Measurements from ENCODE around the gene SFPQ. TPM values are rescaled to one million over a fixed set of nuclear protein-coding genes. Genes with fewer than 3 reads are reported as not detected.

Gene SFPQ
- total and polyA plus RNA-seq, 2 donors (not counting 1 experiment from before 2014, with no cell fraction given): 123 to 138 TPM

- Histone ChIP-seq H3K4me1 (ENCODE audit: control insufficient read depth, extremely low read depth, insufficient read depth, low read length) (no peaks in the 10 kb centered on the region), H3K4me2 (ENCODE audit: extremely low read depth, insufficient read depth, low read length) (no peak overlapping the region), H3K27ac (ENCODE audit: insufficient read depth, low read length) (no peak overlapping the region), H3K9ac (ENCODE audit: insufficient read depth, low read length) (no peak overlapping the region), H3K9me3 (ENCODE audit: control insufficient read depth, insufficient read depth, low read depth, low read length) (no peaks in the 10 kb centered on the region), H4K20me1 (ENCODE audit: control insufficient read depth, extremely low read depth, insufficient read depth, low read length) (no peaks in the 10 kb centered on the region), H3K79me2 (ENCODE audit: control insufficient read depth, insufficient read depth, low read length) (no peaks in the 10 kb centered on the region), H3K27me3 (ENCODE audit: control insufficient read depth, insufficient read depth, low read length) (no peaks in the 10 kb centered on the region), H2AFZ (ENCODE audit: low read length) (no peak overlapping the region), H3K36me3 (ENCODE audit: control insufficient read depth, insufficient read depth, low read length) (no peaks in the 10 kb centered on the region), H3K4me3 (replicated peaks in 1 of 4; ENCODE audit: control extremely low read depth in 1 of 4, insufficient read depth in 1 of 4, low read depth in 3 of 4, low read length in 4 of 4) (no peak overlapping the region)
- no peak for DNase-seq (ENCODE audit: low read depth in 2 of 2)
- TF ChIP-seq, protein P1, sequence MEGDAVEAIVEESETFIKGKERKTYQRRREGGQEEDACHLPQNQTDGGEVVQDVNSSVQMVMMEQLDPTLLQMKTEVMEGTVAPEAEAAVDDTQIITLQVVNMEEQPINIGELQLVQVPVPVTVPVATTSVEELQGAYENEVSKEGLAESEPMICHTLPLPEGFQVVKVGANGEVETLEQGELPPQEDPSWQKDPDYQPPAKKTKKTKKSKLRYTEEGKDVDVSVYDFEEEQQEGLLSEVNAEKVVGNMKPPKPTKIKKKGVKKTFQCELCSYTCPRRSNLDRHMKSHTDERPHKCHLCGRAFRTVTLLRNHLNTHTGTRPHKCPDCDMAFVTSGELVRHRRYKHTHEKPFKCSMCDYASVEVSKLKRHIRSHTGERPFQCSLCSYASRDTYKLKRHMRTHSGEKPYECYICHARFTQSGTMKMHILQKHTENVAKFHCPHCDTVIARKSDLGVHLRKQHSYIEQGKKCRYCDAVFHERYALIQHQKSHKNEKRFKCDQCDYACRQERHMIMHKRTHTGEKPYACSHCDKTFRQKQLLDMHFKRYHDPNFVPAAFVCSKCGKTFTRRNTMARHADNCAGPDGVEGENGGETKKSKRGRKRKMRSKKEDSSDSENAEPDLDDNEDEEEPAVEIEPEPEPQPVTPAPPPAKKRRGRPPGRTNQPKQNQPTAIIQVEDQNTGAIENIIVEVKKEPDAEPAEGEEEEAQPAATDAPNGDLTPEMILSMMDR (conservative IDR thresholded peaks at IDR 0.05 in 1 of 2, IDR thresholded peaks at IDR 0.05 in 1 of 2; ENCODE audit: low read depth in 1 of 2, low read length in 2 of 2): no peak
- no peak for TF ChIP-seq EZH2 (IDR thresholded peaks at IDR 0.05; ENCODE audit: low read length, missing control alignments)
Measured at GRCh38 chr1:35229587-35230360, 36.8 kb upstream of the SFPQ start.

DNA sequence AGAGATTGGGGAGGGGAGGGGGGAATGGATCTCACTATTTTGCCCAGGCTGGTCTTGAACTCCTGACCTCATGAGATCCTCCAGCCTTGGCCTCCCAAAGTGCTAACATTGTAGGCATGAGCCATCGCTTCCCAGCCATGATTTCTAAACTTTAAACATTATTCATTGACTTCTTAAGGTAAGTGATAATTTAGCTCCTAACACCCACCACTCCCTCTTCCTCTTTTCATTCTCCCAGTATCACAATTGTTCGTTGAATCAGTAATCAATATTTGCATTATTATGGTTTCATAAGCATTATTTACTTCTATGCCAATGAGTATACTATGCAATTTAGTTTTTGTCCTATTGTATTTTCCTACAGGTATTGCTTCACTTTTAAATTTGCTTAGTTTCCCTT, 33.6 kb upstream of the SFPQ start:
- H3K4me3 ChIP-seq (replicated peaks in 1 of 4; ENCODE audit: control extremely low read depth in 1 of 4, insufficient read depth in 1 of 4, low read depth in 3 of 4, low read length in 4 of 4): no peak overlapping the region
- H2AFZ ChIP-seq (ENCODE audit: low read length): no peak overlapping the region
- no peaks in the 10 kb centered on the region for H3K79me2 ChIP-seq (ENCODE audit: control insufficient read depth, insufficient read depth, low read length)
- H3K9me3 ChIP-seq (ENCODE audit: control insufficient read depth, insufficient read depth, low read depth, low read length): no peaks in the 10 kb centered on the region
- no peak overlapping the region for H3K4me2 ChIP-seq (ENCODE audit: extremely low read depth, insufficient read depth, low read length)
- DNase-seq (ENCODE audit: low read depth in 2 of 2): no peak
- peaks cover 10% of the 10 kb centered on the region for H3K4me1 ChIP-seq (ENCODE audit: control insufficient read depth, extremely low read depth, insufficient read depth, low read length)
- H3K9ac ChIP-seq (ENCODE audit: insufficient read depth, low read length): no peak overlapping the region
- H3K36me3 ChIP-seq (ENCODE audit: control insufficient read depth, insufficient read depth, low read length): no peaks in the 10 kb centered on the region
- H4K20me1 ChIP-seq (ENCODE audit: control insufficient read depth, extremely low read depth, insufficient read depth, low read length): no peaks in the 10 kb centered on the region
- no peak overlapping the region for H3K27ac ChIP-seq (ENCODE audit: insufficient read depth, low read length)
- TF ChIP-seq, protein P1 (conservative IDR thresholded peaks at IDR 0.05 in 1 of 2, IDR thresholded peaks at IDR 0.05 in 1 of 2; ENCODE audit: low read depth in 1 of 2, low read length in 2 of 2): no peak
- no peak for TF ChIP-seq EZH2 (IDR thresholded peaks at IDR 0.05; ENCODE audit: low read length, missing control alignments)
- H3K27me3 ChIP-seq (ENCODE audit: control insufficient read depth, insufficient read depth, low read length): no peaks in the 10 kb centered on the region

DNA sequence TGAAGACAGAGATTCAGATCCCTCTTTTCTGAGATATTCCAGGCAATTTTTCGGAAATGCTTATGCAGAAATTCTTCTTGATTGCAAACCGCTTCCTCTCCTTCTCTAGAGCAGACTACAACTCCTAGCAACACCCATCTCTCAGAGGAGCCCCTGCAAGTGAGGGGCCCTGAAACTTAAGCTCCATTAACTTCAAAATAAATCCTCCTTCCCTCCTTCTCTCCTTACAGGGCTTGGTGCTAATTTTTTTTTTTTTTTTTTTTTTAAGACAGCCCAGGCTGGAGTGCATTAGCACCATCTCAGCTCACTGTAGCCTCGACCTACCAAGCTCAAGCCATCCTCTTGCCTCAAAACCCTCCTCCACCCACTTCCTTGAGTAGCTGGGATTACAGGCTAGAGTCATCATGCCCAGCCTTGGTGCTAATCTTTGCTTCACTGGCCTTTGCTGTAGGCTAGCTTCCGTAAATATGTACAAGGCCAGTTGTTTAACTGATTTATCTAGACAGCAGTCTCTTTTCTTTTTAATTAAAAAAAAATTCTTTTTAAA, 30.2 kb upstream of the SFPQ start:
- Histone ChIP-seq H4K20me1 (ENCODE audit: control insufficient read depth, extremely low read depth, insufficient read depth, low read length) (no peaks in the 10 kb centered on the region), H3K4me3 (replicated peaks in 1 of 4; ENCODE audit: control extremely low read depth in 1 of 4, insufficient read depth in 1 of 4, low read depth in 3 of 4, low read length in 4 of 4) (no peak overlapping the region), H2AFZ (ENCODE audit: low read length) (no peak overlapping the region), H3K27ac (ENCODE audit: insufficient read depth, low read length) (no peak overlapping the region), H3K36me3 (ENCODE audit: control insufficient read depth, insufficient read depth, low read length) (no peaks in the 10 kb centered on the region), H3K9me3 (ENCODE audit: control insufficient read depth, insufficient read depth, low read depth, low read length) (no peaks in the 10 kb centered on the region), H3K4me2 (ENCODE audit: extremely low read depth, insufficient read depth, low read length) (peak overlapping the region; percentile 51), H3K9ac (ENCODE audit: insufficient read depth, low read length) (no peak overlapping the region), H3K27me3 (ENCODE audit: control insufficient read depth, insufficient read depth, low read length) (no peaks in the 10 kb centered on the region), H3K4me1 (ENCODE audit: control insufficient read depth, extremely low read depth, insufficient read depth, low read length) (peaks cover 10% of the 10 kb centered on the region), H3K79me2 (ENCODE audit: control insufficient read depth, insufficient read depth, low read length) (no peaks in the 10 kb centered on the region)
- TF ChIP-seq, protein P1 (conservative IDR thresholded peaks at IDR 0.05 in 1 of 2, IDR thresholded peaks at IDR 0.05 in 1 of 2; ENCODE audit: low read depth in 1 of 2, low read length in 2 of 2): no peak
- TF ChIP-seq EZH2 (IDR thresholded peaks at IDR 0.05; ENCODE audit: low read length, missing control alignments): no peak
- no peak for DNase-seq (ENCODE audit: low read depth in 2 of 2)

All from fibroblast of lung (primary cell).